PC-3 (cell line): ENCODE results near the gene STK11. TPM values are rescaled to one million over a fixed set of nuclear protein-coding genes. Genes with fewer than 3 reads are reported as not detected.

ENCODE experiments used
- ATAC-seq: fragments of 200-7000 bp; cut with Tn5 transposase; 2 replicates; pipeline ENCODE4 v1.9.1; 2020; ENCODE audit warnings: mild to moderate bottlenecking, moderate library complexity
- BruUV-seq: library from RNA; stranded (reverse); fragments of 400-500 nt; replicated peaks from 2 replicates; lab custom pipeline; 2021; lab: Mats Ljungman, UMichigan
- CTCF ChIA-PET: fragments of 300-600 bp; sonication (Branson Sonifier 250); formaldehyde crosslinking; loops from one replicate; lab custom pipeline; 2022; ENCODE audit warnings: antibody characterized with exemption; lab: Charles Lee
- POLR2A ChIA-PET: fragments of 300-600 bp; sonication (Branson Sonifier 250); formaldehyde crosslinking; loops from one replicate; lab custom pipeline; 2022; ENCODE audit warnings: antibody characterized with exemption; ENCODE audit not compliant: unreplicated experiment; lab: Charles Lee
- DNase-seq: peaks from one replicate; pipeline ENCODE4 v3.0.0-alpha.2; 2015
- H2AFZ ChIP-seq: fragments of 300-600 bp; sonication (generic); 2 replicates; pipeline ENCODE4 v1.6.0; 2016; ENCODE audit warnings: antibody characterized with exemption, low read length
- H3F3A ChIP-seq: fragments of 300-600 bp; sonication (generic); one replicate; pipeline ENCODE4 v1.6.0; 2017; ENCODE audit warnings: antibody characterized with exemption, low read length, control low read depth, mild to moderate bottlenecking; ENCODE audit not compliant: unreplicated experiment
- H3K27ac ChIP-seq: fragments of 300-600 bp; sonication (generic); 2 replicates; pipeline ENCODE4 v1.5.1; 2016; ENCODE audit warnings: mild to moderate bottlenecking, low read length
- H3K27me3 ChIP-seq: fragments of 300-600 bp; sonication (generic); 2 replicates; pipeline ENCODE4 v1.6.1; 2016; ENCODE audit warnings: low read length, mixed read lengths
- H3K36me3 ChIP-seq: fragments of 300-600 bp; sonication (generic); 2 replicates; pipeline ENCODE4 v1.6.1; 2016; ENCODE audit warnings: low read depth, mixed run types, low read length, mixed read lengths
- H3K4me1 ChIP-seq: fragments of 300-600 bp; sonication (generic); 2 replicates; pipeline ENCODE4 v1.5.1; 2016; ENCODE audit warnings: low read length; ENCODE audit not compliant: insufficient read depth
- H3K4me2 ChIP-seq: fragments of 300-600 bp; sonication (generic); 2 replicates; pipeline ENCODE4 v1.6.0; 2016; ENCODE audit warnings: low read length
- H3K4me3 ChIP-seq: fragments of 300-600 bp; sonication (generic); 2 replicates; pipeline ENCODE4 v1.5.1; 2016; ENCODE audit warnings: mild to moderate bottlenecking, low read length, mixed read lengths
- H3K79me2 ChIP-seq: fragments of 300-600 bp; sonication (generic); 2 replicates; pipeline ENCODE4 v1.6.1; 2017; ENCODE audit warnings: low read length, mixed read lengths
- H3K9ac ChIP-seq: fragments of 300-600 bp; sonication (generic); 2 replicates; pipeline ENCODE4 v1.6.0; 2016; ENCODE audit warnings: mild to moderate bottlenecking, low read length
- H3K9me2 ChIP-seq: fragments of 300-600 bp; sonication (generic); replicated peaks from 2 replicates; pipeline ENCODE4 v1.6.1; 2016; ENCODE audit warnings: mixed run types, low read length, mixed read lengths
- H3K9me3 ChIP-seq: fragments of 300-600 bp; sonication (generic); 2 replicates; pipeline ENCODE4 v1.6.1; 2016; ENCODE audit warnings: low read length, mixed read lengths
- H4K20me1 ChIP-seq: fragments of 300-600 bp; sonication (generic); 2 replicates; pipeline ENCODE4 v1.6.1; 2016; ENCODE audit warnings: low read length, mixed read lengths
- EZH2 ChIP-seq: fragments of 300-600 bp; sonication (generic); IDR thresholded peaks from one replicate; pipeline ENCODE4 v1.6.1; 2017; ENCODE audit warnings: antibody characterized with exemption, mild to moderate bottlenecking, low read length; ENCODE audit not compliant: unreplicated experiment
- EZH2phosphoT487 ChIP-seq: fragments of 300-600 bp; sonication (generic); IDR thresholded peaks from 2 replicates; pipeline ENCODE4 v1.6.1; 2018; ENCODE audit warnings: mild to moderate bottlenecking, antibody characterized with exemption, low read length, borderline replicate concordance
- intact Hi-C: fragments of 100-400 bp; cut with micrococcal nuclease; formaldehyde crosslinking; loops from 2 replicates; pipeline ENCODE4 v1.9.0; 2023
- total RNA-seq: library from RNA; depleted of rRNA; stranded (reverse); fragments of >200 nt; gene quantifications from 2 replicates; pipeline ENCODE4 v1.2.3, GENCODE V29; 2014
- TF ChIP-seq, protein P1 (sequence below): fragments of 300-600 bp; sonication (generic); conservative IDR thresholded peaks from 2 replicates; pipeline ENCODE4 v1.5.1; 2017; ENCODE audit warnings: antibody characterized with exemption, low read depth, mild to moderate bottlenecking, low read length

Gene STK11
- total RNA-seq, 1 experiment from 2014 or later: 82.4 TPM

DNA sequence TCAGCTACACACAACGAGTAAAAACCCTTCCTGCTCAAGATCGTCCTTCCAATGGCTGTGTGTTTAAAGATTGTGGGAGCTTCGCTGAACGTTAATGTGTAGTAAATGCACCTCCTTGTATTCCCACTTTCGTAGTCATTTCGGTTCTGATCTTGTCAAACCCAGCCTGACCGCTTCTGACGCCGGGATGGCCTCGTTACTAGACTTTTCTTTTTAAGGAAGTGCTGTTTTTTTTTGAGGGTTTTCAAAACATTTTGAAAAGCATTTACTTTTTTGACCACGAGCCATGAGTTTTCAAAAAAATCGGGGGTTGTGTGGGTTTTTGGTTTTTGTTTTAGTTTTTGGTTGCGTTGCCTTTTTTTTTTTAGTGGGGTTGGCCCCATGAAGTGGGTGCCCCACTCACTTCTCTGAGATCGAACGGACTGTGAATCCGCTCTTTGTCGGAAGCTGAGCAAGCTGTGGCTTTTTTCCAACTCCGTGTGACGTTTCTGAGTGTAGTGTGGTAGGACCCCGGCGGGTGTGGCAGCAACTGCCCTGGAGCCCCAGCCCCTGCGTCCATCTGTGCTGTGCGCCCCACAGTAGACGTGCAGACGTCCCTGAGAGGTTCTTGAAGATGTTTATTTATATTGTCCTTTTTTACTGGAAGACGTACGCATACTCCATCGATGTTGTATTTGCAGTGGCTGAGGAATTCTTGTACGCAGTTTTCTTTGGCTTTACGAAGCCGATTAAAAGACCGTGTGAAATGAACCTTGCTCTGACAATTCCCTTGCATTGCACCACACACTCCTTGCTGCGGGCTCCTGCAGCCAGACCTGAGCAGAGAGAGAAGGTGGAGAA is 67.1 kb downstream of the STK11 start:
- peak overlapping the region; percentile 17; the same call in 1 of the 2 replicates for H3K27ac ChIP-seq
- ChIA-PET POLR2A (interaction anchor here (0.5 kb wide), 1 partner anchor 14 kb away, joined by 10 read pairs; no protein-coding TSS in a partner anchor), CTCF (interaction anchor here (0.7 kb wide), 1 partner anchor 29 kb away, joined by 6 read pairs; no protein-coding TSS in a partner anchor)
- H2AFZ ChIP-seq: no peak overlapping the region
- intact Hi-C loops: loop anchor here (10.0 kb wide), 1 partner anchor 82 kb away; a partner anchor contains a TSS
- H4K20me1 ChIP-seq: no peaks in the 10 kb centered on the region
- no peaks in the 10 kb centered on the region for H3K9me3 ChIP-seq
- no peak for ATAC-seq
- H3K4me1 ChIP-seq: peaks cover 70% of the 10 kb centered on the region
- no TSS peak for BruUV-seq
- H3K79me2 ChIP-seq: peaks cover 73% of the 10 kb centered on the region
- H3K27me3 ChIP-seq: no peaks in the 10 kb centered on the region
- no peak for TF ChIP-seq EZH2phosphoT487
- TF ChIP-seq, protein P1, sequence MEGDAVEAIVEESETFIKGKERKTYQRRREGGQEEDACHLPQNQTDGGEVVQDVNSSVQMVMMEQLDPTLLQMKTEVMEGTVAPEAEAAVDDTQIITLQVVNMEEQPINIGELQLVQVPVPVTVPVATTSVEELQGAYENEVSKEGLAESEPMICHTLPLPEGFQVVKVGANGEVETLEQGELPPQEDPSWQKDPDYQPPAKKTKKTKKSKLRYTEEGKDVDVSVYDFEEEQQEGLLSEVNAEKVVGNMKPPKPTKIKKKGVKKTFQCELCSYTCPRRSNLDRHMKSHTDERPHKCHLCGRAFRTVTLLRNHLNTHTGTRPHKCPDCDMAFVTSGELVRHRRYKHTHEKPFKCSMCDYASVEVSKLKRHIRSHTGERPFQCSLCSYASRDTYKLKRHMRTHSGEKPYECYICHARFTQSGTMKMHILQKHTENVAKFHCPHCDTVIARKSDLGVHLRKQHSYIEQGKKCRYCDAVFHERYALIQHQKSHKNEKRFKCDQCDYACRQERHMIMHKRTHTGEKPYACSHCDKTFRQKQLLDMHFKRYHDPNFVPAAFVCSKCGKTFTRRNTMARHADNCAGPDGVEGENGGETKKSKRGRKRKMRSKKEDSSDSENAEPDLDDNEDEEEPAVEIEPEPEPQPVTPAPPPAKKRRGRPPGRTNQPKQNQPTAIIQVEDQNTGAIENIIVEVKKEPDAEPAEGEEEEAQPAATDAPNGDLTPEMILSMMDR: no peak
- TF ChIP-seq EZH2: no peak
- peak overlapping the region; percentile 98 for H3K4me2 ChIP-seq
- peaks cover 6% of the 10 kb centered on the region; the same call in 1 of the 2 replicates for H3K36me3 ChIP-seq
- peak overlapping the region; percentile 71 for H3K4me3 ChIP-seq
- H3F3A ChIP-seq: no peaks in the 10 kb centered on the region
- peak overlapping the region; percentile 85 for H3K9ac ChIP-seq
- DNase-seq: no peak
- H3K9me2 ChIP-seq: no peaks in the 10 kb centered on the region

DNA sequence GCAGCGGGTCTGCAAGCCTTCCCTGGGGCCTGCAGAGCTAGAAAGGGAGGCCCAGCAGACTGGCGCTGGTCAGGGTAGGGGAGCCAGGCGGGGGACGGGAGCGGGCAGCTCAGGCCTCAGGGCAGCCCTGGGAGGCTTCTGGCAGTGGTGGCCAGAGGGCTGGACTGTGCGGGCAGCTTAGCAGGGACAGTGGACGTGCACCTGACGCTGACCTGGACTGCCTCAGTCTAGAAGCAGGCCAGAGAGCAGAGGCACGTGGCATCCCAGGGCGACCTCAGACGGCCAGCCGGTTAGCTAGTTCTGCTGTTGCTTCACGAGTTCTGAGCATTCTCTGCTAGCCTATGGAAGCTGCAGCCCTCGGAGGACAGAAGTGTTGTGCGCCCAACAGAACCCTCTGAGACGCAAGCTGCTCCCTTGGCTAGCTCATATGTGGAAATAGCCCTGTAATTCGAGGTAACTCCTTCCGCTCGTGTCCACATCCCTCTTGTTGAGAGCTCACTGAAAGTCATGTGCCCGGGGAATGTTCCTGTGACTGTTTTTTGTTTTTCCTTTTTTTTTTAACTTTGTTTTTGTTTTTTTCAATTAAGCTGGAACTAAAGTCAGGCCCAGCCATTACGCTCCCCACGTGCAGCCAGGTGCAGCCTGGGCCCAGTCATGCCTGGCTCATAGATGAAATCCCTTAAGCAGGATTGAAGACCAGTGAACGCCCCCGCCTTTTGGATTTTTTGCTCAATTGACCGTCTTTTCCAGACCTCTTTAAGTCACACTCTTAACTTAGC is 67.9 kb downstream of the STK11 start:
- intact Hi-C loops: loop anchor here (10.0 kb wide), 1 partner anchor 81 kb away; a partner anchor contains a TSS
- Histone ChIP-seq H3K9me2 (no peaks in the 10 kb centered on the region), H3K4me2 (peak overlapping the region; percentile 95), H4K20me1 (no peaks in the 10 kb centered on the region), H3K4me1 (peaks cover 64% of the 10 kb centered on the region), H3K9ac (peak overlapping the region; percentile 92; the same call in 1 of the 2 replicates), H3K79me2 (peaks cover 73% of the 10 kb centered on the region), H3K27me3 (no peaks in the 10 kb centered on the region), H3F3A (no peaks in the 10 kb centered on the region), H3K36me3 (peaks cover 6% of the 10 kb centered on the region; the same call in 1 of the 2 replicates), H2AFZ (no peak overlapping the region), H3K9me3 (no peaks in the 10 kb centered on the region), H3K4me3 (peak overlapping the region; percentile 70), H3K27ac (0 out of 2 replicates have a peak overlapping the region, but pooled peaks have one; percentile 0)
- POLR2A ChIA-PET: interaction anchor here (0.6 kb wide), 1 partner anchor 478 kb away, joined by 4 read pairs; no protein-coding TSS in a partner anchor
- no TSS peak for BruUV-seq
- CTCF ChIA-PET: interaction anchor here (0.5 to 1.1 kb wide), 2 partner anchors 27 to 29 kb away, joined by 4 read pairs; no protein-coding TSS in a partner anchor
- ATAC-seq (no peak), DNase-seq (no peak)
- TF ChIP-seq EZH2phosphoT487 (no peak), EZH2 (no peak)
- TF ChIP-seq, protein P1: no peak
